Measurements from ENCODE around the gene LTBP2.

DNA sequence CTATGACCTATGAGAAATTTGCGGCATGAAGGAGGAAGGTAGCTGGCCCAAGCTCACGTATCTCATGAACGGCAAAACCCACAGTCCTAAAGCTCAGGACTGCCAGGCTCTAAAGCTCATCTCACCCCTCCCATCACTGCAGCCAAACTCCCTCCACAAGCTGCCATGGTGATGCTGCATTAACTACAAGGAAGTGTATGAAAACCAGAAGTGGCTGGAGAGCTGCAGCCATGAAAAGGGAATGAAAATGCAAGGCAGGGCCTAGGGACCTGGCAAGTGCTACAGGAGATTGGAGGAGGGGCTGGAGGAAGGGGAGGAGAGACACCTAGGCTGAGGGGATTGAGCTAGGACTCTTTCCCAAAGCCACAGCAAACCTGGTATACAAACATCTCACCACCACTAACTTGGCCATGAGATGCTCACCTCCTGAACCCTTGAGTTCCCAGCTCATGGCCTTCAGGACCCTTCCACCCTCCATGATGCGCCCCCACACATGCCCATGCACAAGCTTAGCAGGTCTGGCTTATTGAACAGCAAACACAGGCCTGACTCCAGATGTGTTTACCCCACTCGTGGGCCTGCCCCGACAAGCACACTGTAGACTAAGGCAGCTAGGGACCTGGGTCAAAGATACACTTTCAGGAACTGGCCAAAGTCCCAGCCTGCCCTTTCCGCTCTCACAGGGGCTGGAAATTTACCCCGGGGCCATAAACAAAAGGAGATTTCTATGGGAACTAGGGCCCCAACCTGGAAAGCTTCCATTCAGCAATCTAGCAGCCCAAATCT lies 42.0 kb downstream of the LTBP2 start:
- TF ChIP-seq POLR2A (IDR thresholded peaks at IDR 0.05), result no peak
- TF ChIP-seq, protein P1, sequence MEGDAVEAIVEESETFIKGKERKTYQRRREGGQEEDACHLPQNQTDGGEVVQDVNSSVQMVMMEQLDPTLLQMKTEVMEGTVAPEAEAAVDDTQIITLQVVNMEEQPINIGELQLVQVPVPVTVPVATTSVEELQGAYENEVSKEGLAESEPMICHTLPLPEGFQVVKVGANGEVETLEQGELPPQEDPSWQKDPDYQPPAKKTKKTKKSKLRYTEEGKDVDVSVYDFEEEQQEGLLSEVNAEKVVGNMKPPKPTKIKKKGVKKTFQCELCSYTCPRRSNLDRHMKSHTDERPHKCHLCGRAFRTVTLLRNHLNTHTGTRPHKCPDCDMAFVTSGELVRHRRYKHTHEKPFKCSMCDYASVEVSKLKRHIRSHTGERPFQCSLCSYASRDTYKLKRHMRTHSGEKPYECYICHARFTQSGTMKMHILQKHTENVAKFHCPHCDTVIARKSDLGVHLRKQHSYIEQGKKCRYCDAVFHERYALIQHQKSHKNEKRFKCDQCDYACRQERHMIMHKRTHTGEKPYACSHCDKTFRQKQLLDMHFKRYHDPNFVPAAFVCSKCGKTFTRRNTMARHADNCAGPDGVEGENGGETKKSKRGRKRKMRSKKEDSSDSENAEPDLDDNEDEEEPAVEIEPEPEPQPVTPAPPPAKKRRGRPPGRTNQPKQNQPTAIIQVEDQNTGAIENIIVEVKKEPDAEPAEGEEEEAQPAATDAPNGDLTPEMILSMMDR (IDR thresholded peaks at IDR 0.05), result no peak

All from sigmoid colon (tissue), 3 donors.